DOHH2 (cell line): ENCODE measurements around the gene KCNJ6.

Source experiments
- CTCF ChIP-seq: fragments of 200-600 bp; sonication (generic); IDR thresholded peaks from one replicate; pipeline ENCODE4 v1.5.1; 2014; ENCODE audit warnings: antibody characterized with exemption, mild to moderate bottlenecking, low read depth, low read length; ENCODE audit not compliant: poor library complexity, severe bottlenecking
- EZH2phosphoT487 ChIP-seq: fragments of 200-600 bp; sonication (generic); IDR thresholded peaks from 2 replicates; pipeline ENCODE4 v1.6.1; 2017; ENCODE audit warnings: borderline replicate concordance, mild to moderate bottlenecking, antibody characterized with exemption, low read length, moderate library complexity, mixed read lengths

GRCh38 chr21:37667380-37667779 lies 248.9 kb downstream of the KCNJ6 start:
- no peak for TF ChIP-seq CTCF
- TF ChIP-seq EZH2phosphoT487, result no peak
